Stomach smooth muscle (tissue), 2 donors: ENCODE results near the gene SELENOV.
A peak's percentile ranks its signal among the peaks of the same experiment; 100 is the strongest.

Experiments
- H3K27ac ChIP-seq: one replicate; pipeline ENCODE4 v1.7.0; 2013; ENCODE audit warnings: mild to moderate bottlenecking, low read length, inconsistent platforms
- H3K27me3 ChIP-seq, 2 donors: one replicate each; pipeline ENCODE4 v1.7.0; 2013; ENCODE audit warnings: low read length in 2 of 2; ENCODE audit not compliant: insufficient read depth in 2 of 2, control insufficient read depth in 1 of 2
- H3K36me3 ChIP-seq, 2 donors: one replicate each; pipeline ENCODE4 v1.7.0; 2013; ENCODE audit warnings: low read length in 2 of 2; ENCODE audit not compliant: control insufficient read depth in 2 of 2, insufficient read depth in 2 of 2
- H3K4me1 ChIP-seq: one replicate; pipeline ENCODE4 v1.7.0; 2013; ENCODE audit warnings: low read length; ENCODE audit not compliant: control insufficient read depth, insufficient read depth
- H3K4me3 ChIP-seq, 2 donors: one replicate each; pipeline ENCODE4 v1.7.0; 2013; ENCODE audit warnings: low read length in 2 of 2
- H3K9ac ChIP-seq, 2 donors: one replicate each; pipeline ENCODE4 v1.7.0; 2013; ENCODE audit warnings: low read length in 2 of 2, mild to moderate bottlenecking in 1 of 2
- H3K9me3 ChIP-seq, 2 donors: one replicate each; pipeline ENCODE4 v1.7.0; 2013; ENCODE audit warnings: low read length in 2 of 2; ENCODE audit not compliant: control insufficient read depth in 2 of 2
- donor health status: healthy.
- donor health status: Pancreatic carcinoma.

Gene SELENOV

GRCh38 chr19:39557811-39558623 is 43.1 kb downstream of the SELENOV start:
- H3K36me3 ChIP-seq, result no peaks in the 10 kb centered on the region
- H3K9me3 ChIP-seq, result no peaks in the 10 kb centered on the region
- H3K27ac ChIP-seq, result no peak overlapping the region
- no peak overlapping the region for H3K9ac ChIP-seq
- peaks cover 0 to 2% of the 10 kb centered on the region in 2 donors for H3K27me3 ChIP-seq
- no peaks in the 10 kb centered on the region for H3K4me1 ChIP-seq
- H3K4me3 ChIP-seq, result peak overlapping the region in 1 of 2 donors; percentile 36

- Histone ChIP-seq H3K27ac (no peak overlapping the region), H3K9ac (no peak overlapping the region), H3K9me3 (no peaks in the 10 kb centered on the region), H3K27me3 (peaks cover 0 to 5% of the 10 kb centered on the region in 2 donors), H3K36me3 (no peaks in the 10 kb centered on the region), H3K4me1 (no peaks in the 10 kb centered on the region), H3K4me3 (no peak overlapping the region)
Observed at GRCh38 chr19:39558624-39559117, 43.7 kb downstream of the SELENOV start.

- no peaks in the 10 kb centered on the region for H3K9me3 ChIP-seq
- peaks cover 0 to 9% of the 10 kb centered on the region in 2 donors for H3K27me3 ChIP-seq
- H3K4me1 ChIP-seq, result no peaks in the 10 kb centered on the region
- no peaks in the 10 kb centered on the region for H3K36me3 ChIP-seq
- H3K4me3 ChIP-seq, result no peak overlapping the region
- no peak overlapping the region for H3K27ac ChIP-seq
- H3K9ac ChIP-seq, result no peak overlapping the region
Observed at GRCh38 chr19:39563408-39563807, 48.5 kb downstream of the SELENOV start.

- Histone ChIP-seq H3K36me3 (no peaks in the 10 kb centered on the region), H3K27ac (no peak overlapping the region), H3K4me1 (no peaks in the 10 kb centered on the region), H3K9ac (no peak overlapping the region), H3K27me3 (peaks cover 0 to 9% of the 10 kb centered on the region in 2 donors), H3K4me3 (no peak overlapping the region), H3K9me3 (no peaks in the 10 kb centered on the region)
Observed at GRCh38 chr19:39566064-39566463, 51.1 kb downstream of the SELENOV start.

GRCh38 chr19:39568604-39569003 is 53.7 kb downstream of the SELENOV start:
- no peak overlapping the region for H3K27ac ChIP-seq
- H3K4me3 ChIP-seq, result no peak overlapping the region

More at GRCh38 chr19:39568604-39569003, 53.7 kb downstream of the SELENOV start:
- no peaks in the 10 kb centered on the region for H3K36me3 ChIP-seq
- no peak overlapping the region for H3K9ac ChIP-seq
- H3K9me3 ChIP-seq, result no peaks in the 10 kb centered on the region
- H3K4me1 ChIP-seq, result no peaks in the 10 kb centered on the region
- H3K27me3 ChIP-seq, result peaks cover 0 to 4% of the 10 kb centered on the region in 2 donors
